Psoas muscle (tissue), 8 donors: Measurements from ENCODE around the gene NCCRP1. TPM values are rescaled to one million over a fixed set of nuclear protein-coding genes. Genes with fewer than 3 reads are reported as not detected.

Source experiments
- ATAC-seq, 4 donors: fragments of 200-7000 bp; cut with Tn5 transposase; one replicate each; pipeline ENCODE4 v1.9.1; 2020; ENCODE audit warnings: moderate library complexity in 3 of 4, mild to moderate bottlenecking in 2 of 4
- DNase-seq, 2 donors: peaks; one replicate each; pipeline ENCODE4 v3.0.0-alpha.2; 2020
- H3K27ac ChIP-seq: fragments of 200-600 bp; one replicate; pipeline ENCODE4 v1.8.0; 2022
- H3K27me3 ChIP-seq, 3 donors: fragments of 200-600 bp in 1 of 3; one replicate each; pipeline versions ENCODE4 v1.6.1 to v1.8.0; 2013 to 2022; ENCODE audit warnings: low read length in 2 of 3, mild to moderate bottlenecking in 2 of 3, moderate library complexity in 1 of 3; ENCODE audit not compliant: insufficient read depth in 3 of 3
- H3K36me3 ChIP-seq, 2 donors: fragments of 200-600 bp in 1 of 2; one replicate each; pipeline versions ENCODE4 v1.6.1 to v1.8.0; 2013 to 2022; ENCODE audit warnings: low read depth in 1 of 2, mild to moderate bottlenecking in 1 of 2, moderate library complexity in 1 of 2; ENCODE audit not compliant: insufficient read depth in 1 of 2
- H3K4me1 ChIP-seq: fragments of 200-600 bp; one replicate; pipeline ENCODE4 v1.8.0; 2022
- H3K4me3 ChIP-seq: fragments of 200-600 bp; one replicate; pipeline ENCODE4 v1.8.0; 2022; ENCODE audit warnings: mild to moderate bottlenecking
- H3K9me3 ChIP-seq: fragments of 200-600 bp; one replicate; pipeline ENCODE4 v1.8.0; 2022
- CTCF ChIP-seq: fragments of 200-600 bp; IDR thresholded peaks from one replicate; pipeline ENCODE4 v1.8.0; 2022; ENCODE audit warnings: antibody characterized with exemption
- WGBS, 3 donors: extraction: QIAGEN DNeasy Blood & Tissue Kit; methylation state at CpG; one replicate each; pipeline versions ENCODE4 v1.1.6 to v1.1.7; 2013; 5-methylcytosine and 5-hydroxymethylcytosine counted together
- intact Hi-C, 2 donors: fragments of 100-400 bp; cut with DNase I; formaldehyde crosslinking; loops; one replicate each; pipeline versions ENCODE4 v1.11.0 to v1.14.2; 2022
- polyA plus RNA-seq, 3 donors: library from polyadenylated mRNA; stranded (reverse); fragments of 200-250 nt; gene quantifications; one replicate each; pipeline ENCODE4 v1.2.3, GENCODE V29; 2013
- total RNA-seq, 4 donors: library from RNA; stranded (reverse); fragmentation: NEBNext Ultra II Directional in 2 of 4; extraction: Animal tissue kit (Norgen Biotek cat#: 25700) in 2 of 4; gene quantifications; one replicate each; pipeline versions ENCODE4 v1.2.1 to v1.2.4, GENCODE V29; 2021 to 2023
- donor health status: healthy with polysubstance abuse.
- donor health status: DM: no; HTN: no; CAD: no; lungs with moderate emphysema.
- donor health status: Bipolar disorder and iron deficiency.
- donor health status: healthy.
- donor health status: DM: yes; HTN: yes; CAD: no.
- donor health status: DM: no; HTN: no; CAD: no.
- donor health status: DM: no; HTN: no; CAD: no.
- donor health status: DM: yes; HTN: yes; CAD: no.

Gene NCCRP1
- total and polyA plus RNA-seq, 7 donors = 0.13 TPM; not detected in 5

- no peak for TF ChIP-seq CTCF
- intact Hi-C loops = no loop called here
- 83 to 86% (median 85%) methylated on average over 10 to 11 of the region's 11 CpGs for WGBS, 3 donors
- Histone ChIP-seq H3K27me3 (no peaks in the 10 kb centered on the region), H3K36me3 (no peaks in the 10 kb centered on the region), H3K4me3 (no peak overlapping the region), H3K4me1 (no peaks in the 10 kb centered on the region), H3K27ac (no peak overlapping the region), H3K9me3 (no peaks in the 10 kb centered on the region)
- ATAC-seq (no peak), DNase-seq (no peak)
Observed at GRCh38 chr19:39155114-39155700, 41.6 kb upstream of the NCCRP1 start.

- H3K27ac ChIP-seq = no peak overlapping the region
- no peaks in the 10 kb centered on the region for H3K9me3 ChIP-seq
- WGBS, 3 donors = 80 to 88% (median 86%) methylated on average over 15 of the region's 15 CpGs
- no peak overlapping the region for H3K4me3 ChIP-seq
- no peaks in the 10 kb centered on the region for H3K36me3 ChIP-seq
- no peak for TF ChIP-seq CTCF
- intact Hi-C loops = no loop called here
- DNase-seq = no peak
- no peaks in the 10 kb centered on the region for H3K4me1 ChIP-seq
- no peaks in the 10 kb centered on the region for H3K27me3 ChIP-seq
- no peak for ATAC-seq
Observed at GRCh38 chr19:39155741-39156140, 41.0 kb upstream of the NCCRP1 start.

GRCh38 chr19:39156326-39157230 lies 40.2 kb upstream of the NCCRP1 start:
- Histone ChIP-seq H3K36me3 (no peaks in the 10 kb centered on the region), H3K9me3 (no peaks in the 10 kb centered on the region), H3K27ac (no peak overlapping the region), H3K27me3 (no peaks in the 10 kb centered on the region), H3K4me1 (no peaks in the 10 kb centered on the region), H3K4me3 (no peak overlapping the region)
- 67 to 77% (median 75%) methylated on average over 15 to 24 of the region's 24 CpGs for WGBS, 3 donors
- ATAC-seq = no peak
- no peak for DNase-seq
- no peak for TF ChIP-seq CTCF
- intact Hi-C loops = no loop called here

- Histone ChIP-seq H3K27ac (no peak overlapping the region), H3K4me1 (no peaks in the 10 kb centered on the region), H3K36me3 (no peaks in the 10 kb centered on the region), H3K4me3 (no peak overlapping the region), H3K27me3 (no peaks in the 10 kb centered on the region), H3K9me3 (no peaks in the 10 kb centered on the region)
- no peak for DNase-seq
- WGBS, 3 donors = 79 to 85% (median 81%) methylated on average over 23 of the region's 23 CpGs
- ATAC-seq = no peak
- intact Hi-C loops = no loop called here
- TF ChIP-seq CTCF = no peak
Observed at GRCh38 chr19:39157275-39157996, 39.3 kb upstream of the NCCRP1 start.
